ENCODE results near the gene KCNQ4.

- TF ChIP-seq ARNT (IDR thresholded peaks at IDR 0.05) (no peak), SP1 (IDR thresholded peaks at IDR 0.05) (no peak), FOXA1 (IDR thresholded peaks at IDR 0.05) (no peak), BHLHE40 (IDR thresholded peaks at IDR 0.05; ENCODE audit: borderline replicate concordance) (no peak), FOXK2 (IDR thresholded peaks at IDR 0.05) (no peak), L3MBTL2 (conservative IDR thresholded peaks at IDR 0.05) (no peak), SUZ12 (IDR thresholded peaks at IDR 0.05) (no peak)
Measured at GRCh38 chr1:40758578-40759343, 24.8 kb upstream of the KCNQ4 start.

All from HEK293T (cell line).